Loucy (cell line): ENCODE results near the gene CHI3L1.

Source experiments
- CTCF ChIP-seq: fragments of 200-600 bp; sonication (generic); conservative IDR thresholded peaks from 2 replicates; pipeline ENCODE4 v1.5.1; 2014; ENCODE audit warnings: mild to moderate bottlenecking, antibody characterized with exemption, low read length
- EZH2phosphoT487 ChIP-seq: fragments of 200-600 bp; IDR thresholded peaks from 2 replicates; pipeline ENCODE4 v1.6.1; 2018; ENCODE audit warnings: antibody characterized with exemption, mild to moderate bottlenecking, moderate library complexity, borderline replicate concordance

DNA sequence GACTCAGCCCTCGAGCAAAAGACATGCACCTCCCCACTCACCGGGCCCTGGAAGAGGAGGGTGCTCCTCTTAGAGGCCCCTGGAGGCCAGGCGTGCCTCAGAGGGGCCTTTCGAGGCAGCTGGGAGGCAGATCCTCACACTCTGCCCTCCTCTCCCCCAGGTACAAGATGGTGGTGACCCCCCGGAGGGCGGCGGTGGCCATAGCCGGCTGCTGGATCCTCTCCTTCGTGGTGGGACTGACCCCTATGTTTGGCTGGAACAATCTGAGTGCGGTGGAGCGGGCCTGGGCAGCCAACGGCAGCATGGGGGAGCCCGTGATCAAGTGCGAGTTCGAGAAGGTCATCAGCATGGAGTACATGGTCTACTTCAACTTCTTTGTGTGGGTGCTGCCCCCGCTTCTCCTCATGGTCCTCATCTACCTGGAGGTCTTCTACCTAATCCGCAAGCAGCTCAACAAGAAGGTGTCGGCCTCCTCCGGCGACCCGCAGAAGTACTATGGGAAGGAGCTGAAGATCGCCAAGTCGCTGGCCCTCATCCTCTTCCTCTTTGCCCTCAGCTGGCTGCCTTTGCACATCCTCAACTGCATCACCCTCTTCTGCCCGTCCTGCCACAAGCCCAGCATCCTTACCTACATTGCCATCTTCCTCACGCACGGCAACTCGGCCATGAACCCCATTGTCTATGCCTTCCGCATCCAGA, 21.3 kb downstream of the CHI3L1 start:
- TF ChIP-seq CTCF (no peak), EZH2phosphoT487 (no peak)
